OCI-LY7 (cell line): ENCODE data around the gene ADAMTSL3. TPM values are rescaled to one million over a fixed set of nuclear protein-coding genes. Genes with fewer than 3 reads are reported as not detected.

ENCODE experiments used
- BruUV-seq: library from RNA; stranded (reverse); fragments of 400-500 nt; replicated peaks from 2 replicates; lab custom pipeline; 2021; lab: Mats Ljungman, UMichigan
- CTCF ChIA-PET: fragments of 300-600 bp; sonication (Branson Sonifier 250); formaldehyde crosslinking; loops from one replicate; lab custom pipeline; 2022; ENCODE audit warnings: antibody characterized with exemption; ENCODE audit not compliant: unreplicated experiment; lab: Charles Lee
- POLR2A ChIA-PET: fragments of 300-600 bp; sonication (Branson Sonifier 250); formaldehyde crosslinking; loops from one replicate; lab custom pipeline; 2022; ENCODE audit warnings: antibody characterized with exemption; lab: Charles Lee
- DNase-seq: peaks from one replicate; pipeline ENCODE4 v3.0.0-alpha.2; 2015; ENCODE audit warnings: low spot score
- H2AFZ ChIP-seq: fragments of 200-600 bp; sonication (generic), shearing (Covaris generic); 2 replicates; pipeline ENCODE4 v1.6.1; 2014; ENCODE audit warnings: mild to moderate bottlenecking, antibody characterized with exemption, low read length, moderate library complexity
- H3K27ac ChIP-seq: fragments of 200-600 bp; sonication (generic); 2 replicates; pipeline ENCODE4 v1.5.1; 2014; ENCODE audit warnings: mixed run types, low read depth, mild to moderate bottlenecking, moderate library complexity, low read length, inconsistent platforms; ENCODE audit not compliant: poor library complexity, severe bottlenecking
- H3K36me3 ChIP-seq: fragments of 200-600 bp; sonication (generic); 2 replicates; pipeline ENCODE4 v1.6.1; 2014; ENCODE audit warnings: mild to moderate bottlenecking, antibody characterized with exemption, low read length, moderate library complexity, mixed read lengths; ENCODE audit not compliant: insufficient read depth
- H3K4me1 ChIP-seq: fragments of 200-600 bp; sonication (generic); 2 replicates; pipeline ENCODE4 v1.5.1; 2014; ENCODE audit warnings: mild to moderate bottlenecking, low read length; ENCODE audit not compliant: insufficient read depth, poor library complexity, severe bottlenecking
- H3K4me2 ChIP-seq: fragments of 200-600 bp; sonication (generic); 2 replicates; pipeline ENCODE4 v1.6.1; 2014; ENCODE audit warnings: mild to moderate bottlenecking, low read length
- H3K4me3 ChIP-seq: fragments of 200-600 bp; sonication (generic); 2 replicates; pipeline ENCODE4 v1.5.1; 2014; ENCODE audit warnings: mild to moderate bottlenecking, low read depth, low read length; ENCODE audit not compliant: poor library complexity, severe bottlenecking
- H3K79me2 ChIP-seq: fragments of 200-600 bp; sonication (generic); 2 replicates; pipeline ENCODE4 v1.6.1; 2016; ENCODE audit warnings: low read depth, mild to moderate bottlenecking, low read length, moderate library complexity, mixed read lengths; ENCODE audit not compliant: insufficient read depth
- H3K9me2 ChIP-seq: fragments of 200-600 bp; sonication (generic); 2 replicates; pipeline ENCODE4 v1.6.1; 2016; ENCODE audit warnings: mild to moderate bottlenecking, low read length, mixed read lengths; ENCODE audit not compliant: insufficient read depth
- H3K9me3 ChIP-seq: fragments of 200-600 bp; sonication (generic); 2 replicates; pipeline ENCODE4 v1.6.1; 2014; ENCODE audit warnings: mild to moderate bottlenecking, mixed run types, low read length, mixed read lengths
- H4K20me1 ChIP-seq: fragments of 200-600 bp; sonication (generic); 2 replicates; pipeline ENCODE4 v1.6.1; 2014; ENCODE audit warnings: mild to moderate bottlenecking, antibody characterized with exemption, low read length, moderate library complexity, mixed read lengths; ENCODE audit not compliant: insufficient read depth
- EZH2phosphoT487 ChIP-seq: fragments of 200-600 bp; sonication (generic); IDR thresholded peaks from 2 replicates; pipeline ENCODE4 v1.6.1; 2018; ENCODE audit warnings: low read depth, borderline replicate concordance, mild to moderate bottlenecking, mixed run types, antibody characterized with exemption, low read length, moderate library complexity, mixed read lengths
- intact Hi-C: fragments of 100-400 bp; cut with micrococcal nuclease; formaldehyde crosslinking; loops from one replicate; pipeline ENCODE4 v1.10.0; 2022; ENCODE audit not compliant: unreplicated experiment
- total RNA-seq, 2 experiments: library from RNA; depleted of rRNA in 1 of 2; stranded (reverse); fragments of >200 nt in 1 of 2; shearing (Covaris generic) in 1 of 2; gene quantifications; 2 replicates each; pipeline ENCODE4 v1.2.3, GENCODE V29; 2014 to 2022
- TF ChIP-seq, protein P1 (sequence below): fragments of 200-600 bp; sonication (generic); conservative IDR thresholded peaks from 2 replicates; pipeline ENCODE4 v1.5.1; 2014; ENCODE audit warnings: mild to moderate bottlenecking, antibody characterized with exemption, low read length, moderate library complexity, mixed read lengths

Gene ADAMTSL3
- total RNA-seq, 2 experiments from 2014 or later, result not detected

DNA sequence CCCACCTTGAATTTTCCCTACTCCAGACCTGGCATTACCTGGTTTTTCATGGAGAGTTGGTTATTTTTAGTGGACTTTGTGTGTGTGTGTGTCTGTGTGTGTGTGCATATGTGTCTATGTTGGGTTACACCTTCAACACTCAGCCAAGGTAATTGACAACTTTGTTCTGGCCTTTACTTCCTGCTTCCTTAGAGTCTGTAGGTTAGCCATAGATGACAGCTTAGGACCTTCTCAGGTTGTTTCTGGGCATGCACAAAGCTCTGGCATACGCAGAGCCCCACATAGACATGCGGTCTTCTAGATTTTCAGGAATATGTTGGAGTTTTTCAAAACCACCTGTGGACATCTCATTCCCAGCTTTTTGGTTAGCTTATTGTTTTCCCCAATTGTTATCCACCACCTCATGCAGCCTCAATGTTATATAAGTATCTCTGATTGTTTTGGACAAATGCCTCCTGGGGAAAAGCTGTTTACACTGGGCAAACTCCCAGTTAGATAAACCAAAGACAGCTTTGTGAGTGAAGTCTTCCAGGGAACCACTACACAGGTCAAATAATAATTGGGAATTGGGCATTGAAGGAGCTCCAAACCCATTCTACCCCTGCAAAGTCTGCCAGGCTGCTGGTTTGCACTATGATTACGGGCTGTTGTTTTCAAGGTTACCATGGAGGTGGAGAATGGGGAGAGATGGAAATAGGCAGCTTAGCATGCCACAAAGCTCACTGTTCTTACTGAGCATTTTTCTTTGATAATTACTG, 201.2 kb downstream of the ADAMTSL3 start:
- ChIA-PET POLR2A (no interaction called here), CTCF (no interaction called here)
- Histone ChIP-seq H3K27ac (no peak overlapping the region), H3K4me3 (no peak overlapping the region), H3K9me3 (no peaks in the 10 kb centered on the region), H3K79me2 (no peaks in the 10 kb centered on the region), H3K9me2 (no peaks in the 10 kb centered on the region), H3K36me3 (no peaks in the 10 kb centered on the region), H2AFZ (no peak overlapping the region), H4K20me1 (no peaks in the 10 kb centered on the region), H3K4me1 (no peaks in the 10 kb centered on the region), H3K4me2 (no peak overlapping the region)
- intact Hi-C loops, result no loop called here
- no peak for DNase-seq
- BruUV-seq, result no TSS peak
- TF ChIP-seq, protein P1, sequence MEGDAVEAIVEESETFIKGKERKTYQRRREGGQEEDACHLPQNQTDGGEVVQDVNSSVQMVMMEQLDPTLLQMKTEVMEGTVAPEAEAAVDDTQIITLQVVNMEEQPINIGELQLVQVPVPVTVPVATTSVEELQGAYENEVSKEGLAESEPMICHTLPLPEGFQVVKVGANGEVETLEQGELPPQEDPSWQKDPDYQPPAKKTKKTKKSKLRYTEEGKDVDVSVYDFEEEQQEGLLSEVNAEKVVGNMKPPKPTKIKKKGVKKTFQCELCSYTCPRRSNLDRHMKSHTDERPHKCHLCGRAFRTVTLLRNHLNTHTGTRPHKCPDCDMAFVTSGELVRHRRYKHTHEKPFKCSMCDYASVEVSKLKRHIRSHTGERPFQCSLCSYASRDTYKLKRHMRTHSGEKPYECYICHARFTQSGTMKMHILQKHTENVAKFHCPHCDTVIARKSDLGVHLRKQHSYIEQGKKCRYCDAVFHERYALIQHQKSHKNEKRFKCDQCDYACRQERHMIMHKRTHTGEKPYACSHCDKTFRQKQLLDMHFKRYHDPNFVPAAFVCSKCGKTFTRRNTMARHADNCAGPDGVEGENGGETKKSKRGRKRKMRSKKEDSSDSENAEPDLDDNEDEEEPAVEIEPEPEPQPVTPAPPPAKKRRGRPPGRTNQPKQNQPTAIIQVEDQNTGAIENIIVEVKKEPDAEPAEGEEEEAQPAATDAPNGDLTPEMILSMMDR, result no peak
- TF ChIP-seq EZH2phosphoT487, result no peak

DNA sequence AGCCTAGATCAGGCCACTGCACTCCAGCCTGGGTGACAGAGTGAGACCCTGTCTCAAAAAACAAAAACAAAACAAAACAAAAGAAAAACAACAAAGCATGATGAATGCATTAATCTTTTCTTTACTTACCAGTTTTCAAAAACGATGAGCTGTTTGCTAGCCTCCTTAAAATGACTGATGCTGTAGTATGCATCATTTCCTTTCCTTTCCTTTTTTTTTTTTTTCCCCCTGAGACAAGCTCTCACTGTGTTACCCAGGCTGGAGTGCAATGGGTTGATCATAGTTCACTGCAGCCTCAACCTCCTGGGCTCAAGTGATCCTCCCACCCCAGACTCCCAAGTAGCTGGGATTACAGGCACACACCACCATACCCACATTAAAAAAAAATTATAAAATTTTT, 202.0 kb downstream of the ADAMTSL3 start:
- BruUV-seq, result no TSS peak

More for the DNA sequence above, 202.0 kb downstream of the ADAMTSL3 start:
- no peaks in the 10 kb centered on the region for H4K20me1 ChIP-seq
- H3K27ac ChIP-seq, result no peak overlapping the region
- H3K4me2 ChIP-seq, result no peak overlapping the region
- H3K4me1 ChIP-seq, result no peaks in the 10 kb centered on the region
- H3K4me3 ChIP-seq, result no peak overlapping the region
- no peaks in the 10 kb centered on the region for H3K9me3 ChIP-seq
- intact Hi-C loops, result no loop called here
- no peaks in the 10 kb centered on the region for H3K9me2 ChIP-seq
- ChIA-PET POLR2A (interaction anchor here (0.6 kb wide), 1 partner anchor 282 kb away, joined by 3 read pairs; no protein-coding TSS in a partner anchor), CTCF (no interaction called here)
- no peaks in the 10 kb centered on the region for H3K79me2 ChIP-seq
- H3K36me3 ChIP-seq, result no peaks in the 10 kb centered on the region
- H2AFZ ChIP-seq, result no peak overlapping the region
- TF ChIP-seq, protein P1, result no peak
- no peak for TF ChIP-seq EZH2phosphoT487
- DNase-seq, result no peak
